GM18517 (cell line): ENCODE results near the gene RAB8B.
"Not testable (repeated sequence)": the region's sequence is repeated elsewhere in the genome, so short reads cannot be mapped to it uniquely, and the experiment has no call there.

Experiments used
- ATAC-seq: cut with Tn5 transposase; IDR thresholded peaks from one replicate; pipeline ENCODE4 v1.9.1; 2021; ENCODE audit warnings: mild to moderate bottlenecking, moderate library complexity; ENCODE audit not compliant: unreplicated experiment

RAB8B gene

DNA sequence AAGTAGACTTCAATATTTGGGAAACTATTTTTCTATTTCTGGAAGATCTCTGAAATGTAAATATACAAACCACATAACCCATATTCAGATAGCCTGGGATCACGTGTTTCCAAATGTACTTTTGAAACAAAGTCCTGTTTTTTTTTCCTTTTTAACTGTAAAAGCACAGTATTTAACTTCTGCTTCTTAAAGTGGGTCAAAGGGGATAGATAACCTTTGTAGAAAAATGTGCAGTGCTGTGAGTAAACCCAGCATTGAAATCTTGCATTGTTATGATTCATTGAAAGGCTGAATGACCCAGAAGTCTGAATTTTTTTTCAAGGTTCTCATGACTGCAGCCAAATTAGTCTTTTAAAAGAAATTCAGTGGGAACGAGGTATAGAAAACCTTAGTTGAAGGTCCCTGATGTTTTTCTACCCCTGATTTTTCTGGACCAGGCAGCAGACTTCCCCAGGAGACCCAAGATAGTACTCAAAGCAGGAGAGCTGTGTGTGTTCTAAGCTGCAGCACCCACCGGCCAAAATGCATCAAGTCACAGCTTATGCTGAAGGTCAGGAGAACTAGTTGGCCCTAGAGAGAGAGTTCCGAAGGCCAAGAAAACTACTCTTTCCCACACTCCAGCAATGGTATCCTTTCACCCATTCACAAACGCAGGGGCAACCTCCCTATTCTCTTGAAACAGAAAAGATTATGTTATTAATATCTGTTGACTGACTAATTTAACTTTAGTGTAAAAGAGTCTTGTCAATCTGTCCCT is 44.4 kb downstream of the RAB8B start:
- ATAC-seq = no peak

DNA sequence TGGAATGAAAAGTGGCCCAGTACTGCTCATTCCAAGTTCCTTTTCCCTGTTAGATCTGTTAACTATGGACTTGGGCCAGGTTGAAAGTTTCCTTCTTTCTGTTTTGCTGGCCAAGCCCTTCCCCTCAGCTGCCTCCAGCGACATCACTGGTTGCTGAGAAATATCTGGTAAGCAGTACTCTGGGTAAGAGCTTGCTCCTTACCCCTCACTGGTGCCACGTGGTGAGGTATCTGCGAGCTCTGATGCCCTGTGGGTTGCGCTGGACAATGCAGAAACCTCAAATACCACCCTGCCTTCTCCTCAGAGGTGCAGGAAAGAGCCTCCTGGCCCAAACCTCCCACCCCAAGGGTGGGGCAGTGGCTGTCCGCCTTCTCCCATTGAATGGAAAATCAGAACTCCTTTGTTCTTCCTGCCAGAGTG is 45.1 kb downstream of the RAB8B start:
- no peak for ATAC-seq

DNA sequence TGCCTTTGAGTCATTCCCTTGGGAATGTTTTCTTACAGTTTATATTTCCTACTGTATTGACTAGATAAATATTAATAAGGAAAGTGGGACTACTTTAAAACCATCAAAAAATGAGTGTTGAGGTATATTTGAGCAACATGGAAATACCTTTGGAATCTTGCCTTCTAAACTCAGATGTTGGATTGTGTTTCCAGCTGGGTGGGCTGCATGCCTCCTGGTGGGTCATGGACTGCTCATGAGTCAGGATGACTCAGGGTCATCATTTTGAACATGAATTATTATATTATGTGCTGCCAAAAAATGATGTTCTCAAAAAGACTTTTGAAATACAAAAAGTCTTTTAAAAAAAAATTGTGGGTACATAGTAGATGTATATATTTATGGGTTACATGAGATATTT is 46.9 kb downstream of the RAB8B start:
- no peak for ATAC-seq

DNA sequence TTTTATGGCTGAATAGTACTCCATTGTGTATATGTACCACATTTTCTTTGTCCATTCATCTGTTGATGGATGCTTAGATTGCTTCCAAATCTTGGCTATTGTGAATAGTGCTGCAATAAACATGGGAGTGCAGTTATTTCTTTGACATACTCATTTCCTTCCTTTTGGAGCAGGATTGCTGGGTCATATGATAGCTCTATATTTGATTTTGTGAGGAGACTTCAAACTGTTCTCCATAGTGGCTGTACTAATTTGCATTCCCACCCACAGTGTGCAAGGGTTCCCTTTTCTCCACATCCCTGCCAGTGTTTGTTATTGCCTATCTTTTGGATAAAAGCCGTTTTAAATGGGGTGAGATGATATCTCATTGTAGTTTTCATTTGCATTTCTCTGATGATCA is 47.7 kb downstream of the RAB8B start:
- ATAC-seq = not testable (repeated sequence)

DNA sequence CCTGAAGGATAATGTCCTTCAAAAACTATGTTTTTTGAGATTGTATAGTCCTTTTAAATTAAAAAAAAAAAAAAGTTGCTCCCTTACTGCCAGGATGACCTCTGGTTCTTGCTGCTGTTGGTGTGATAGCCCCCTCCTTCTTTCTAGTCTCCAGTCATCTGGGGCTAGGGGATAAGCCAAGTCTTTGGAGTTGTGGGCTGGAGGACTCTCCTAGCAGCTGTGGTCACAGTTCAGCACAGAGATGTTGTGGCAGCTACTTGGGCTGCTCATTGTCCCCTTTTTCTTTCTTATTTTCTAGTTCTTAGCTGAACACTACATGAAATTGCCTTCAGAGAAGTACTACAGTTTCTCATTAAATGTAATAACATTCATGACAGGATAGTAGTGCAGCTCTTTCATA is 48.8 kb downstream of the RAB8B start:
- ATAC-seq = no peak

DNA sequence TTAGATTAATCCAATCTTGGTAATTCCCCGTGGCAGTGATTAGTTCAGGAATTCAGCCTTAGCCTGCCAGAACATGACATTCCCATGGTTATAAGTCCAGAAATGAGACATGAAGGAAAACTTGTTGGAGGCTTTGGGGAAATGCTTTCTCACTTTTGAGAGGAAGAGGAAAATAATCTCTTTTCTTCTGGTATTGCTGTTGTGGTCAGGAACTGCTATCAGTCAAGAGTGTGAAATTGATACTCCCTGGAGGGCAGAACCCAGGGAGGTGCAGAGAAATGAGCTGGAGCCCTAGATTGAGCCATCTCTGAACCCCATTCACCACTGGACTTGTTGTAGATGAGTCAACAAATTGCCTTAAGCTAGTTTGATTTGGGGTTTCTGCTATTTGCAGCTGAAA is 49.4 kb downstream of the RAB8B start:
- ATAC-seq = no peak

DNA sequence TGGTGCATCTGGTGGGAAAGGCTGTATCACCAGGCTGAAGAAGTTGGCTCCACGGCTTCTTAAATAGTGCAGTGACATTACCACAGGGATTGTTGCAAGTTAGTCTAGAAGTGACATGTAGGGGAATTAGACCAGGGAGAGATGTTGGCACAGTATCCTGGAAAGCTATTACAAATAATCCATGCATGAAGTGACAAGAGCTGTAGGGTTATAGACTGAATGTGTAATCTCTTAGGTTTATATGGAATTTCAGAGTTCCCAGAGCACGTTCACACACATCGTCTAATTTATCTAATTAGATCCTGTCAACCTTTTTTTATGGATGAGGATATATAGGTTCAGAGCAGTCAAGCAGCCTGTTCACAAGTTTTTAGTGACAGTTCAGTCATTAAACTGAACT is 50.7 kb downstream of the RAB8B start:
- no peak for ATAC-seq

DNA sequence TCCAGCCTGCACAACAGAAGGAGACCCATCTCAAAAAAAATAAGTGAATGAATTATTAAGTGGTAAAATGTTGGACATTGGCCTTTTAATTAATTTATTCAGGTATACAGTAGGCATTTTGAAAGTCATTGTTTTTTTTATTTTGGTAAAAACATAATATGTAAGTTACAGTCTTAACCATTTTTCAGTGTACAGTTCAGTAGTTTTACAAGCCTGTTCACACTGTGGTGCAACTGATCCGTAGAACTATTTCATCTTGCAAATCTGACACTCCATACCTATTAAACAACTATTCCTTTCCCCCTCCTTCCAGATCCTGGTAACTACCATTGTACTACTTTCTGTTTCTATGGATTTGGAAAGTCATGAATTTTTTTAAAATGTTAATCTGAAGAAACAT is 51.9 kb downstream of the RAB8B start:
- ATAC-seq = no peak

DNA sequence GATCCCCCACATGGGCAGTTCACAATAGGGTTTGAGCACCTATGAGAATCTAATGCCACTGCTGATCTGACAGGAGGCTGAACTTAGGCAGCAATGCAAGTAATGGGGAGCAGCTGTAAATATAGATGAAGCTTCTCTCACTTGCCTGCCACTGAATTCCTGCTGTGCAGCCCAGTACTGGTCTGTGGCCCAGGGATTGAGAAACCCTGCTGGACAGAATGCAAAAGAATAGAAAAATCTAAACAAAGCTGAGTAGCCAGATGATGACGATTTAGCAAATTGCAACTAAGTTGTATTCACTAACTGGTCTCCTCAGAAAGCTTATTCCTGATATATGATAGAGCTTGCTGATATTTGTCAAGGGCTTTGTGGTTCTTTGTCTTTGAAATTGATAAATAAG is 53.7 kb downstream of the RAB8B start:
- ATAC-seq = no peak

DNA sequence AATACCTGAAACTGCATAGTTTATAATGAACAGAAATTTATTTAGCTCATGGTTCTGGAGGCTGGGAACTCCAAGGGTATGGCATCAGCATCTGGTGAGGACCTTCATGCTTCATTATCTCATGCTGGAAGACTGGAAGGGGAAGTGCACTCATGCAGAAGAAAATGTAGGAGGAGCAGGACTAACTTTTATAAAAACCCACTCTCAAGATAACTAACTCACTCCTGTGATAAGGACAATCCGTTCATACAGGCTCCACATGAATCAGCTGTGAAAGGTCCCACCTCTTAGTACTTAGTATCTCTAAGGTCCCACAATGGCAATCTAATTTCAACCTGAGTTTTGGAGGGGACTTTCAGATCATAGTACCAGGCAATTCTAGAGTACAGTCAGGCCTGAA is 54.4 kb downstream of the RAB8B start:
- ATAC-seq = no peak

DNA sequence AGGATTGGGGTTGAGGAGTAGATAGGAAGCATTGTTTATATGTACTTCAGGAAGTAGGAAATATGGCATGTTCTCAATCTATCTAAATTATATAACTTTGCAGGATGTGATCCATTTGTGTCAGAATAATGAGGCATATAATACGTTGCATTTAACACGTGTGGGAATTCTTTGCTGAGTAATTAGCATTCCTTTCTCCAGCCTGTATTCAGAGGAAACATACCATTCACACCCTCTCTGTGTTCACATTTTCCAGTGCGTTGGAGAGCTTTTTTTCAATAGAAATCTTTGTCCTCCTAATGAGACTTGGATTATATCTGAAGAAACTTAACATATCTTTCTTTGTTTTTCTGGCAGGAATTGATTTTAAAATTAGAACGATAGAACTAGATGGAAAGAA is 55.0 kb downstream of the RAB8B start:
- ATAC-seq = no peak

DNA sequence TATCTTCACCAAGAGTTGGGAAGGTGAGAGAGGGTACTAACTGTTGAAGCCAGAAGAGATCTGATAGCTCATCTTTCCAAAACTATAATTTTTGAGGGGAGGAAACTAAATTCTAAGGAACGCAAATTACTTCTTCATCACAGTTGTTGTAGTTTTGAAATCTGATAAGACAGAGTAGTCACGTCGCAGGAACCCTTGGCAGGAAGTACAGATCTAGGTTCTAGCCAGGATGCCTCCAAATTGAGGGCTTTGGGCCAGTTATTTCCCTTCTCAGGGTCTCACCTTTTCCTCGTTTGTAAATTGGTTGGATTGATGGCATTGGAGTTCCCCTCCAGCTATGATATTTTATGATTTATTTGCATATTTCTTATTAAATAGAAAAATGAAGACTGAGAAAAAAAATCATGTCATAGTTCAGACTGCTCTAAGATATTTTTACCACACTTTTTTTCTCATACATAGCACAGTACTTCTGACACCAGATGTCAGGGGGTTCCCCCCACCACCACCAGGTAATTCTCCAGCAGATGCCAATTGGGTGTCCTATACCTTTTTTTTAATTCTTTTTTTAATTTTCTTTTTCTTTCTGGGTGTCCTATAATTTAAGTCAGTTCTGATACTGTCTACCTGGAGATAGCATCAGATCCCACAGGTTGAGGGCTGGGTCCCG is 55.7 kb downstream of the RAB8B start:
- ATAC-seq = no peak

DNA sequence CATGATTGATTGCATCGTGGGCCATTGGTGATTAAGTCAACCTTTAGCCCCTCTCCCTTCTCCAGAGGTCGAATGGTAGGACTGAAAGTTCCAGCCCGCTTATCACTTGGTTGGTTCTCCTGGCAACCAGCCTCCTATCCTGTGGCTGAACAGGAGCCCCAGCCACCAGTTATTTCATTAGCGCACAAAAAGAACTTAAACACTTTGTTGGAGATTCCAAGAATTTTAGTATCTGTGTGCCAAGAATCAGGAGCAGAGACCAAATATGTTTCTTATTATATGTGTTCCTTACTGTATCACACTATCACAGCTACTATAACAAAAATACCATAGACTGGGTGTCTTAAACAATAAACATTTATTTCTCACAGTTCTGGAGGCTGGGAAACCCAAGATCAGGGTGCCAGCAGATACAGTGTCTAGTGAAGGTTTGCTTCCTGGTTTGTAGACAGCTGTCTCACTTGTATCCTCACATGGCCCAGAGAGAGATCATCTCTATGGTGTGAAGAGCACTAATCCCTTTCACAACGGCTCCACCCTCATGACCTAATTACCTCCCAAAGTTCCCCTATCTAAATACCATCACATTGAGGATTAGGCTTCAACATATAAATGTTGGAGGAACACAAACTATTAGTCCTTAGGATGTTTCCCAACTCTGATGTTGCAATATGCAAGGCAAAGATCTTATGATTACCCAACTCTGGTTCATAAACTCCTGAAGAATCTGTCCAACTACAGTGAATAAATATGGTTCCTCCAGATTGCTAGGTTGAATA is 57.5 kb downstream of the RAB8B start:
- ATAC-seq = no peak

DNA sequence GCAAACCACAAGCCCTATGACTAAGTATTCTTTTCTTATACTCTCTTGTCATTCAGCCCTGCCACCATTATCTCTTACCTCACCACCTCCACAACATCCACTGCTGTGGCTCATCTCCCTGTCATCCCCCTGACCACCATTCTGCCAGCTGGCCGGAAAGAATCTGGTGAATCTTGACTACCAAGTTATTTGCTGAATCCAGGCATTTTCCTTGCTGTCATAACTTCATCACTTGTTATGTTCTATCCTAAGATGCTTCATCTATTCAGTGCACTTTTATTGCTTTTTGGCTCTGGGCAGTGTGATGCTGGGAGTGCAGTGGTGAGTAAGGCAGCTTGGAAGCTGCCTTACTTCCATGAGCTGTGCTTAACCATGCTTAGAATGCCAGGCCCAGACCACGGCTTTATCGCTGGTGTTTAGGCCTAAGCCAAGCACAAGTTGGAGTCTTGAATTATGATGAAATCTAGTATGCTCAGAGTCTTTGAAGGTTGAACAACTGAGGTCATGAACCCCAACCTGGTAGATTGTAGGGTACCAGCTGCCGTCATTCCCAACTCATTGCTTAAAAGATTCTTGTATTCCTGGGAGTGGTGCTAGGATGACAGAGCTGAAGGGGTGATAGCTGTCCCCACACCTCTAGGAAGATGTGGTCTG is 61.0 kb downstream of the RAB8B start:
- no peak for ATAC-seq

DNA sequence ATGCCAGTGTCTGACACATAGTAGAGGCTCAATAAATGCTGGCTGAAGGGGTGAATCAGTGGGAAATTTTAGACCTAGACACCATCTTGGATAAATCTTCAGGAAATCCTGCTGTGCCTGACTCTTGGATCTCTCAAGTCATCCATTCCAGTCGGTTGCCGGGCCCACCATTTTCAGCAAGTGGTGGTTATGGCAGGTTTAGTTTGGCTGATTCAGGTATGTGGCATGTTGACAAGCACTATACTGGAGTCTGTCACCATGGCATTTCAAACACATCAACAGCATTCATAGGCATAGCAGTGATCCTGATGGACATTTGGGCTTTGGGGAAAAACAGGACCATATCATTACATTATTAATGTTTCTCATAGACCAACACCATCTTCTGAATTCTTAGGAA is 62.3 kb downstream of the RAB8B start:
- ATAC-seq = no peak

DNA sequence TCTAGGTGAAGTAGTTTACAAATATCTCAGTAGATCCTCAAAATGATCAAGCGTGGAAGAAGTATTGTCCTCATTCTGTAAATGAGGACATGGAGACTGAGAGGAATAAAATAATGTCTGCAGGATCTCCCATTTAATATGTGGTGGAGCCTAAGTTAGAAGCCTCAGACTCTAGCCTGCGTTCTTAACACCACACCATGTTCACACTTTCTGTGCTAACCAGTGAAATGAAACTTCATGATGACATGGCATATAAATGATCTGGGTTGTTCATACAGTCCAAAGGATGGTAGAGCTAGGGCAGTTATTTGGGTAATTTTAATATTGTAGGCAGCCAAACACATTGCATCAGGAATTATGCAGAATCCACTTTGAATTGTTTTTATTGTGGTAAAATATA is 62.9 kb downstream of the RAB8B start:
- ATAC-seq = no peak

DNA sequence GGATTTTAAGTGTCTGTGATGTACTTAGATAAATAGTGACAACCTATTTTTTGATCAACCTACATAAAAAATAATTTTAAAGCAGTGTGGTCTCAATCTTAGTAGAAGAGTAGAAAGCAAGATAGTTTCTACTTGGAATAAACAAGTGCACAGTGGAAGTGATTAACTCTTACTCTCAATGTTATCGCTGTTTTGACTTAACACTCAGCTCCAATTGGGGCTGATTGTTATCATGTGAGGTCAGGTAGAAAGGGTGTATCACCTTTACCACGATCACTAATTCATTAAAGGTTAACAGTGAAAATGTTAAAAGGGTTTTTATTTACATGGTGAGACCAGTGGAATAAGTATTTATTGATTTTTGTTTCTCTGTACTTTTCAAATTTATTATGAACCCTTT is 65.6 kb downstream of the RAB8B start:
- ATAC-seq = no peak

DNA sequence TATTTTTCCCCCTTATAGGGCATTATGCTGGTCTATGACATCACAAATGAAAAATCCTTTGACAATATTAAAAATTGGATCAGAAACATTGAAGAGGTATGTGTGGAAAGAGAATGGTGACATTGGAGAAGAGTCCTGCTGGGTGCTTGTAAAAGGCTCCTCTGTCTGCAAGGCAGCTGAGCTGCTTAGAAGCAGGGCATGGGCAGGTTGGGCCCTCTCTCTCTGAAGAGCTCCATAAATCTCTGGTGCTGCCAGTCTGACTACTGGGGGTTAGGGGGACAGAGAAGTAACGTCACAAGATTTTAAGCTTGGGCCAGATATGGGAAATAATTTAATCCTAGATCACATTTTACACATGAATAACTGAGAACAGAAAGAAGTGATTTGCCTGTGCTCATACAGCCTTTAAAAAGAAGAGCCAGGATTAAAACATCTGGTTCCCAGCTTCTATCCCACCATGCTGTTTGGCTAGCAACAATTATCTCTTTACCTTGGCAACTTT is 66.1 kb downstream of the RAB8B start:
- ATAC-seq = no peak

DNA sequence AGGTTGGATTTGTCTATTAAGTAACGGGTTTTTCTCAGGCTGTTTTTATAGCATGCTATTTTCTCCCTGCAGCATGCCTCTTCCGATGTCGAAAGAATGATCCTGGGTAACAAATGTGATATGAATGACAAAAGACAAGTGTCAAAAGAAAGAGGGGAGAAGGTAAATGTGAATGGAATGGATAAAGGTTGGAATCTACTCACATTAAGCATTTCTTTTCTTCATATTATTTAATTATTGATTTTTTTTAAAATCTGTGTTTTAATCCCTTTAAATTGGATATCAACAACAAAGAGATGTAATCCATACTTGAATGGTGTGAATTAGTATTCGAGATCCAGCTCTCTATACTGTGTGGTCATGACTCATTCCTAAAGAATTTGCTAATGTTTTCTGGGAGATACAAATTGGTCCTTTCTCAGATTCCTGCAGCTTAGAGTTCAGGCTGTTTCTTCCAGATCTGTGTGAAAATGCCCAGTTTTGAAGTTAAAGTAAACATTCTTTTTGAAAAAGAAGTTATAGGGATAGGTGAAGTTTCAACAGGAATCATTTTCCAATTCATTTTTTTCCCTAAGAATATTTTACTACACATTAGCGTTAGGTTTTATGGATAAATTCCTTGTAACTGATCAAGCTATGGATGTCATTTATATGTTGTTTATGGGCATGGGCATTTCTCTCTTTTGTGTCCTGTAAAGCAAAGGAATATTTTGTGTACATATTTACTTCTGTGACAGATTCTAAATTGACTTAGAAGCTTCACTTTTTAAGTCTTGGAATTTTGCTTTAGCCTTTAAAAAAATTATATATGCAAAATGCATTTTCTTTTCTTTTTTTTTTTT is 67.2 kb downstream of the RAB8B start:
- no peak for ATAC-seq

DNA sequence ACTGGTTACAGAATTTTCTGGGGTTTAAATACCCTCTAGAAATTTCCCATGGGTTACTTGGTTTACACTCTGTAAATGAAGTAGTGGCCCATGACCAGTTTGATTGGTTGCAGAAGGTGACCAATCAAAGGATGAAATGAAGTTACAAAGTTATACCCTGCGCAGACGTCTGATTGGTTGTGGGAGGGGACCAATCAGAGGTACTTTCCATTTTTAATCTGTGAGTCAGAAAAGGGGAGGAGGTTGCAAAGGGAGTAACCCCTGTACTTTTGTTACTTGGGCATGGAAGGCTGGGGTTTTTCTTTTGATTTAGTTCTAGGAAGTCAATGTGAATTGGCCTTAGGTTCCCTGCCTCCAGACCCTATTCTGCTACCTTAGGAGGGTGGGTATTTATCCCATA is 69.3 kb downstream of the RAB8B start:
- ATAC-seq = no peak
